WTC11 (cell line): ENCODE measurements around the gene ECM1. TPM values are rescaled to one million over a fixed set of nuclear protein-coding genes. Genes with fewer than 3 reads are reported as not detected.

ENCODE experiments used
- ATAC-seq: fragments of 200-7000 bp; cut with Tn5 transposase; 2 replicates; pipeline ENCODE4 v1.10.0; 2021; ENCODE audit warnings: mild to moderate bottlenecking, moderate library complexity
- CTCF ChIA-PET: fragments of 300-600 bp; sonication (Branson Sonifier 250); formaldehyde crosslinking; loops from one replicate; lab custom pipeline; 2021; ENCODE audit warnings: antibody characterized with exemption; lab: Charles Lee
- POLR2A ChIA-PET: fragments of 350-600 bp; sonication (Branson Sonifier 250); formaldehyde crosslinking; loops from one replicate; lab custom pipeline; 2021; ENCODE audit warnings: antibody characterized with exemption; lab: Charles Lee
- DNase-seq: peaks from one replicate; pipeline ENCODE4 v3.0.0; 2021; ENCODE audit warnings: low spot score
- H3K27ac Mint-ChIP-seq: 2 replicates; pipeline ENCODE4 v1.8.0; 2021; ENCODE audit warnings: mixed read lengths
- H3K27me3 Mint-ChIP-seq: 2 replicates; pipeline ENCODE4 v1.8.0; 2021; ENCODE audit warnings: low read depth, mild to moderate bottlenecking, moderate library complexity, mixed read lengths
- H3K36me3 Mint-ChIP-seq: 2 replicates; pipeline ENCODE4 v1.8.0; 2021; ENCODE audit warnings: mixed read lengths
- H3K4me1 Mint-ChIP-seq: 2 replicates; pipeline ENCODE4 v1.8.0; 2022; ENCODE audit warnings: mixed read lengths
- H3K4me3 Mint-ChIP-seq: 2 replicates; pipeline ENCODE4 v1.8.0; 2021; ENCODE audit warnings: mild to moderate bottlenecking, moderate library complexity, mixed read lengths
- H3K9me3 Mint-ChIP-seq: 2 replicates; pipeline ENCODE4 v1.8.0; 2021; ENCODE audit warnings: mixed read lengths
- ATF3 ChIP-seq: sonication (generic); formaldehyde crosslinking; conservative IDR thresholded peaks from 2 replicates; pipeline ENCODE4 v1.8.1; 2022; ENCODE audit warnings: mild to moderate bottlenecking, missing genetic modification reagents
- CBFB ChIP-seq: sonication (generic); formaldehyde crosslinking; IDR thresholded peaks from 2 replicates; pipeline ENCODE4 v1.8.1; 2022; ENCODE audit warnings: mild to moderate bottlenecking, low read depth, missing genetic modification reagents
- CDX4 ChIP-seq: fragments of 250-450 bp; sonication (Bioruptor Pico); IDR thresholded peaks from 2 replicates; pipeline ENCODE4 v1.9.0; 2021; ENCODE audit warnings: moderate library complexity, mild to moderate bottlenecking, inconsistent platforms, borderline replicate concordance
- CREM ChIP-seq: sonication (generic); formaldehyde crosslinking; IDR thresholded peaks from 2 replicates; pipeline ENCODE4 v1.8.1; 2022; ENCODE audit warnings: mild to moderate bottlenecking, missing genetic modification reagents, moderate library complexity
- CTCF ChIP-seq: fragments of 200-600 bp; IDR thresholded peaks from 2 replicates; pipeline ENCODE4 v1.8.0; 2022; ENCODE audit warnings: antibody characterized with exemption
- ESRRA ChIP-seq: sonication (generic); formaldehyde crosslinking; IDR thresholded peaks from 2 replicates; pipeline ENCODE4 v1.8.1; 2022; ENCODE audit warnings: mild to moderate bottlenecking, missing genetic modification reagents, borderline replicate concordance
- FOXK1 ChIP-seq: sonication (generic); formaldehyde crosslinking; IDR thresholded peaks from 2 replicates; pipeline ENCODE4 v1.8.0; 2022; ENCODE audit warnings: mild to moderate bottlenecking, moderate library complexity, missing genetic modification reagents
- GABPB1 ChIP-seq: sonication (generic); formaldehyde crosslinking; IDR thresholded peaks from 2 replicates; pipeline ENCODE4 v1.8.1; 2023; ENCODE audit warnings: mild to moderate bottlenecking, missing genetic modification reagents
- HMGA2 ChIP-seq: fragments of 250-450 bp; sonication (Bioruptor Pico); IDR thresholded peaks from 2 replicates; pipeline ENCODE4 v1.4.0; 2021; ENCODE audit warnings: mild to moderate bottlenecking, moderate library complexity
- JUN ChIP-seq: sonication (generic); formaldehyde crosslinking; IDR thresholded peaks from 2 replicates; pipeline ENCODE4 v1.8.0; 2023; ENCODE audit warnings: mild to moderate bottlenecking, missing genetic modification reagents
- NR1H2 ChIP-seq: sonication (generic); formaldehyde crosslinking; IDR thresholded peaks from 2 replicates; pipeline ENCODE4 v1.9.0; 2021; ENCODE audit warnings: mild to moderate bottlenecking, moderate library complexity, missing genetic modification reagents
- PRRX2 ChIP-seq: fragments of 250-450 bp; sonication (Bioruptor Pico); IDR thresholded peaks from 2 replicates; pipeline ENCODE4 v1.8.0; 2021; ENCODE audit warnings: mild to moderate bottlenecking
- RORB ChIP-seq: fragments of 250-450 bp; sonication (Bioruptor Pico); IDR thresholded peaks from 2 replicates; pipeline ENCODE4 v1.9.0; 2021; ENCODE audit warnings: mild to moderate bottlenecking
- SMAD3 ChIP-seq: sonication (generic); formaldehyde crosslinking; IDR thresholded peaks from 2 replicates; pipeline ENCODE4 v1.8.0; 2022; ENCODE audit warnings: missing genetic modification reagents, mild to moderate bottlenecking, borderline replicate concordance
- SOX15 ChIP-seq: fragments of 250-450 bp; sonication (Bioruptor Pico); IDR thresholded peaks from 2 replicates; pipeline ENCODE4 v1.9.0; 2021; ENCODE audit warnings: mild to moderate bottlenecking
- TEAD1 ChIP-seq: sonication (generic); formaldehyde crosslinking; IDR thresholded peaks from 2 replicates; pipeline ENCODE4 v1.8.0; 2022; ENCODE audit warnings: mild to moderate bottlenecking, missing genetic modification reagents
- TP53 ChIP-seq: sonication (generic); formaldehyde crosslinking; IDR thresholded peaks from 2 replicates; pipeline ENCODE4 v1.8.1; 2023; ENCODE audit warnings: mild to moderate bottlenecking, missing genetic modification reagents
- ZNF138 ChIP-seq: sonication (generic); formaldehyde crosslinking; conservative IDR thresholded peaks from 2 replicates; pipeline ENCODE4 v1.8.1; 2022; ENCODE audit warnings: mild to moderate bottlenecking, moderate library complexity, missing genetic modification reagents
- ZNF219 ChIP-seq: sonication (generic); formaldehyde crosslinking; IDR thresholded peaks from 2 replicates; pipeline ENCODE4 v1.8.0; 2023; ENCODE audit warnings: missing genetic modification reagents, mild to moderate bottlenecking, borderline replicate concordance
- ZNF532 ChIP-seq: fragments of 250-450 bp; sonication (Bioruptor Pico); IDR thresholded peaks from 2 replicates; pipeline ENCODE4 v1.9.0; 2021; ENCODE audit warnings: mild to moderate bottlenecking, borderline replicate concordance
- ZNF671 ChIP-seq: fragments of 250-450 bp; sonication (Bioruptor Pico); IDR thresholded peaks from 2 replicates; pipeline ENCODE4 v1.8.0; 2021; ENCODE audit warnings: mild to moderate bottlenecking
- total RNA-seq: library from RNA; stranded (reverse); gene quantifications from 3 replicates; pipeline ENCODE4 v1.2.3, GENCODE V29; 2021

ECM1 gene
- total RNA-seq, 1 experiment from 2014 or later = 1.6 TPM

GRCh38 chr1:150529017-150529416 lies 21.1 kb downstream of the ECM1 start:
- H3K36me3 Mint-ChIP-seq = no peaks in the 10 kb centered on the region
- POLR2A ChIA-PET = no interaction called here
- no peak overlapping the region for H3K4me3 Mint-ChIP-seq
- DNase-seq = no peak
- H3K27me3 Mint-ChIP-seq = no peaks in the 10 kb centered on the region
- CTCF ChIA-PET = interaction anchor here (2.5 to 2.7 kb wide), 2 partner anchors 9 to 13 kb away, joined by 8 to 9 read pairs; partner anchors contain the start of gene FALEC
- ATAC-seq = no peak
- TF ChIP-seq ESRRA (CRISPR knock-in tag) (no peak), ZNF671 (no peak), ATF3 (CRISPR knock-in tag) (no peak), CTCF (no peak), PRRX2 (no peak), JUN (CRISPR knock-in tag) (no peak), ZNF532 (CRISPR knock-in tag) (no peak), CREM (CRISPR knock-in tag) (no peak), CDX4 (CRISPR knock-in tag) (no peak), CBFB (CRISPR knock-in tag) (no peak), TP53 (CRISPR knock-in tag) (no peak), RORB (CRISPR knock-in tag) (no peak), HMGA2 (CRISPR knock-in tag) (no peak), NR1H2 (CRISPR knock-in tag) (no peak), TEAD1 (CRISPR knock-in tag) (no peak), ZNF138 (CRISPR knock-in tag) (no peak), SMAD3 (CRISPR knock-in tag) (no peak), GABPB1 (CRISPR knock-in tag) (no peak), SOX15 (CRISPR knock-in tag) (no peak), ZNF219 (CRISPR knock-in tag) (no peak)
- H3K9me3 Mint-ChIP-seq = no peaks in the 10 kb centered on the region
- H3K4me1 Mint-ChIP-seq = peaks cover 2% of the 10 kb centered on the region; the same call in 1 of the 2 replicates
- no peak overlapping the region for H3K27ac Mint-ChIP-seq

GRCh38 chr1:150530491-150531159 lies 22.7 kb downstream of the ECM1 start:
- no peak overlapping the region for H3K4me3 Mint-ChIP-seq
- no peak overlapping the region for H3K27ac Mint-ChIP-seq
- H3K9me3 Mint-ChIP-seq = no peaks in the 10 kb centered on the region
- ATAC-seq = no peak
- H3K27me3 Mint-ChIP-seq = no peaks in the 10 kb centered on the region
- DNase-seq = no peak
- POLR2A ChIA-PET = no interaction called here
- TF ChIP-seq FOXK1 (CRISPR knock-in tag) (no peak), ESRRA (CRISPR knock-in tag) (no peak)
- CTCF ChIA-PET = interaction anchor here (8.4 to 8.6 kb wide), 2 partner anchors 13 to 21 kb away, joined by 124 to 139 read pairs; partner anchors contain the start of genes ADAMTSL4 and FALEC
- H3K4me1 Mint-ChIP-seq = peaks cover 2% of the 10 kb centered on the region; the same call in 1 of the 2 replicates
- H3K36me3 Mint-ChIP-seq = no peaks in the 10 kb centered on the region
